GM19099 (cell line): ENCODE measurements around the gene FBXO21.

Source experiments
- POLR2A ChIP-seq: IDR thresholded peaks from 3 replicates; pipeline ENCODE4 v1.6.1; 2011; ENCODE audit warnings: low read depth; ENCODE audit not compliant: insufficient read length; ENCODE audit errors: extremely low read depth

Gene FBXO21

DNA sequence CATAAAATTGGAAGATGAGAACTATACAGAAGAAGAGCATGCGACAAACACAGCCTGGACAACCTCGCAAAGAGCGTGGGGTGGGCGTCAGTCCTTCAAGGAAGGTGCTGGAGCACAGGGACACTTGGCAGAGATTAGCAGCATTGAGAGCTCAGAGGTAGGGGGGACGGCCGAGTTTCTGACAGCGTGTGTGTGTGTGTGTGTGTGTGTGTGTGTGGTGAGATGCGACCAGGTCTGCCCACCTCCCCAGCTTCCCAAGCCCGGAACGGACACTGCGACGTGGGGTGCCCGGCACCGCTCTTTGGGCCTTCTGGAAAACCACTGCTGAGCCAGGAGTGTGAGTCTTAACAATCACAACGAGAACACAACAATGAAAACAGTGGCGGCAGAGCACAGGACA lies 17.9 kb upstream of the FBXO21 start:
- TF ChIP-seq POLR2A = no peak

DNA sequence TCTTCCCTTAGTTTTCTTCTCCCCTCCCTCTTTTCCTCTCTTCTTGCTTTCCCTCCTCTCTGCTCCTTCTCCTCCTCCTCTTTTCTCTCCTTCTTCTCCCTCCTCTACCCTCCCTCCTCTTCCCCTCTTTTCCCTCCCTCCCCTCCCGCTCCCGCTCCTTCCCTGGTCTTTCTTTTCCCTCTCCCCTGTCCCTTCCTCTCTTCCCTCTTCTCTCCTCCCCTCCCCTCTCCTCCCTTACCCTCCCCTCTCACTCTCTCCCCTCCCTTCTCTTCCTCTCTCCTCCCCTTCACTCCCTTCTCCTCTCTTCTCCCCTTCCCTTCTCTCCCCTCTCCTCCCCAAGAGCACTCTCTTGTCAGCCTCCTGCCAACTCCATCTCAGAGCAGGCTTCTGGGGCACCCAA lies 17.4 kb upstream of the FBXO21 start:
- no peak for TF ChIP-seq POLR2A

DNA sequence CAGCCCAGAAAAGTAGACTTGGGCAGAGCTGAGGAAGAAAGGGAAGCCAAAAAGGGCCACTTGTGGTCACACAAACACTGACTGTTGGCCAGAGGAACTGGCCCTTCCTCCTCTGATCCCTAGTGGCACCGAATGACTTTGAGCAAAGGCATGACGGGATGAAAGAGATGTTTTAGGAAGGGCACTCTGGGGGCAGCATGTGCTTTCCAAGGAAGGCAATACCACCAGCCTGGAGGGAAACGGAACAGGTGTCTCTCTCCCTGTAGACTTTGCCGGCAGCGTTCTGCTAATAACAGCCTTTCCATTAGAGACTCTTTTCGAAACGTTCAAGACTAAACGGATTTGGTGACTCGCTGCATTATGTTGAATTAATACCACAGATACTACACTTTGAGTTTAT lies 12.3 kb upstream of the FBXO21 start:
- no peak for TF ChIP-seq POLR2A

DNA sequence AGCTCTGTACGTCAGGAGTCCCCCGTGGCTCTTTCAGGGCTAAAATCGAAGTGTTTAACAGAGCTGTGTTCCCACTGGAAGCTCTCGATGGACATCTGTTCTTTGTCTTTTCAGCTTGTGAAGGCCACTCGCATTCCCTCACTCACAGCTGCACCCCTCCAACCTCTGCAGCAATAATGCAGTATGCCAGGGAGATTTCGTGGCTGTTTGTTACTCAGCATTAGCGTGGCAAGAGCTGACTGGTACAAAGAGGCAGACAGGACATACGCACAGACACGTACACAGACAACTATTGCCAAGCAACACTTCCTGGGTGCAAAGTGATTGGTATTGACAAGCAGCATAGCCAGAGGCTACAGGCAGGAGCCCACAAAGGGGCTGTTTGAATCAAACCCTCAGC lies 11.8 kb upstream of the FBXO21 start:
- no peak for TF ChIP-seq POLR2A

DNA sequence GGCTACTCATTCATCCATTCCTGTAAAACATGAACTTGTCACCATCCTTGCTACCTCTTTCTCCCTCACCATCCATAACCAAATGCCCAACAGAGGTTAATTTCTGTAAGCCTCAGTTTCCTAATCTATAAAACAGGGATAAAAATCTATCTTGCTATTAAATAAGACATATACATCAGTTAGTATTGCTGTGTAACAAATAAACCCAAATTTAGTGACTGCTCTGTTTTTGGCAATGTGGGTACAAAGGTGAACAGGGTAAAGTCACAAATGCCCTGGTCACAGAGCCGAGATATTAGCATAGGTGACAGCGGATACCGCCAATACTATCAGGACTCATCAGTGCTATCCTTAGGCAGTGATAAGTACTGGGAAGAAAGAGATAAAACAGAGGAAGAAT lies 3.6 kb upstream of the FBXO21 start:
- TF ChIP-seq POLR2A = no peak

DNA sequence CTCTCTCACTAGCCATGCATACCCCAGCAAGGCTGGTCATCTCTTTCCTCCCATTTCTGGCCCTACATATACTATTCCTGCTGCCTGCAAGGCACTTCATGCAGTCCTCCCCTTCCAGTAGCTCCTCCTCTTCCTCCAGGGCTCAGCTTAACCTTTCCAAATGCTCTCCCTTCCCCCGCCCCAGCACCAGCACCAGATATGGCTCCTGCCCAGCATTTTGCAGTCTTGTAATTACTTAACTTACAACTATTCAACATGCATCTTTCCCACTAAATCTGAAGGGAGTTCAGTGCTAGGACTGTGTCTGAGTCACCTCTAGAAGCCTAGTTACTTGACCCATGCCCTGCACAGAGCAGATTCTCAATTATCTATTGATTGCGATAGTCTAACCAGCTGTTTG lies 1.8 kb upstream of the FBXO21 start:
- no peak for TF ChIP-seq POLR2A

DNA sequence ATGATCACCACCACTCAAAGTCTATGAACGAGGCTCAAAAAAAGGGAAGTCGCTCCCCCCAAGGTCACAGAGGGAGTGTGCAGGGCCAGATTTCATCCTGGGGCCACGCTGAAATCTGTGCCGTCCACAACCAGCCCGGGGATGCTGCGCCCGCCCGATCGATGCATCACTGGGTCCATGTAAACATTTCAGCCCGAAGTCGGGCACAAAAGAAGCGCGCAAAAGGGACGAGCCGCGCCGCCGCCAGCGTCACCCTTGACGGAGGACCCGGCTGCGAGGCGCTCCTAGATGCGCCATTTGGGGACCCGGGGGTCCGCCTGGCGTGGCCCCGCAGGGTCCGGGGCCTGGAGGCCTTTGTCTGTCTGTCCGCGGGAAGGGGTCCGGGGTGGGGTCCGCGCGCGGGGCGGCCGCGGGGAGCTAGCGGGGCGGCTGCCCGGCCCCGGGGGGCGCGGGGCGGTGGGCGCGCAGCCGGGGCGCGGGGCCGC lies 503 bp downstream of the FBXO21 start:
- TF ChIP-seq POLR2A = no peak

DNA sequence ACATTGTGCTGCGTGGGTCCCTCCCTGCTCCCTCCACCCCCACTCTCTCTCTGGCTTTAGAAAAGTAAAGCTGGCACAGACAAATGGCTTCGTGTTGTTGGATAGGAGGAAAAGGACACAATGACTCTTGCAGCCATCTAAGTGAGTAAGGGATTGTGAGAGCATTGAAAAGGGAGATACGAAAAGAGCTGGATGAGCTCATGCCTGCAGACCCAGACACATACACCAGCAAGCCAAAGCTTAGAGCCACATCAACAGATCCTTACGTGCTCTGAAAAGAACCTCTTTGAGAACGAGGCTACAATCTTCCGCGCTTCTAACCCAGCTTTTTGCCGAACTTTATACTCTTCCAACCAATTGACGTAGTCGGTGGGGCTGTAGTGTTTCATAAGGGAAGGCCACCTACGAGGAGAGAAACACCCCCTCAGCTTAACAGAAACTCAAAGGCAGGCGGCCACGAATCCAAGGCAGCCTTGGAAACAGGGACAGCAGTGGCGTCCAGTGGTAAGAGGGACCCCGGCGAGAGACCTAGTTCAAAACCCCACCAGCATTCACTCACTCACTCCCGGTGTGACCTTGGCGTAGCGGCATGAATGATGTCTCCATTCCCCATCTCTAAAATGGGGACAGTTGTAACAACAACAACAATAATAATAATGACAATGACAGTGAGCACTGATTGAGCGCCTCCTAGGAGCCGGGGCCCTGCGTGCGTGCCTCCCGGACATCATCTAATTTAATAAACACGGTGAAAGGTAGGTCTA lies 1.1 kb downstream of the FBXO21 start:
- no peak for TF ChIP-seq POLR2A

DNA sequence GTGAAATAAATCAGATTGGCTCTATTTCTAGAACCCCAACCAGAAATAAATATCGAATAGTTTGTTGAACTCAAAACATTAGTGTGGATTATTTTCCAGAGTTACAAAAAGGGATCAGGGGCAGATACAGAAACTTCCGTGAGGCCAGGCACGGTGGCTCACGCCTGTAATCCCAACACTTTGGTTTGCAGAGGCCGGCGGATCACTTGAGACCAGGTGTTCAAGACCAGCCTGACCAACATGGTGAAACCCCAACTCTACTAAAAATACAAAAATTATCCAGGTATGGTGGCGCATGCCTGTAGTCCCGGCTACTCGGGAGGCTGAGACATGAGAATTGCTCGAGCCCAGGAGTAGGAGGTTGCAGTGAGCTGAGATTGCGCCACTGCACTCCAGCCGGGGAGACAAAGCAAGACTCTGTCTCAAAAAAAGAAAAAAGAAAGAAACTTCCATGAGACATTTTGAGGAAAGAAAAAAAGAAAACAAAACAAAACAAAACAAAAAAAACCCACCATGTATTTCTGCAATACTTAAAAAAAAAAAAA lies 2.1 kb downstream of the FBXO21 start:
- TF ChIP-seq POLR2A = no peak

DNA sequence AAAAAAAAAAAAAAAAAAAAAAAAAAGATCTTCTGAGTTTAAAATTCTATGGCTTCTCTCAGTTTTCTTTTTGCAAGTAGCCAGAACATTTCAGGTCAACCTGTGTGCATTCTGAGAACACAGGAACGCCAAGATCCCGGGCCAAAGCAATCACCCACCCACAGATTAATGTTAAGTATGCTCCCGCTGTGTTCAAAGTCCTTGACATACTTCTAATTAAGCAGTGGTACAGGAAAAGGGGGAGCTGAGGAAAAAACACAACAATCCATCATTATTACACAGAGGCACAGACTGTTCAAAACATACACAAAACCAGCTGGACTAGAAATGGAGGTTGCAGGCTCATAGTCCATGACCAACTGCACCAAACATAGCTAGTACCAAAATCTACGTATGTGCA lies 2.8 kb downstream of the FBXO21 start:
- TF ChIP-seq POLR2A = no peak

DNA sequence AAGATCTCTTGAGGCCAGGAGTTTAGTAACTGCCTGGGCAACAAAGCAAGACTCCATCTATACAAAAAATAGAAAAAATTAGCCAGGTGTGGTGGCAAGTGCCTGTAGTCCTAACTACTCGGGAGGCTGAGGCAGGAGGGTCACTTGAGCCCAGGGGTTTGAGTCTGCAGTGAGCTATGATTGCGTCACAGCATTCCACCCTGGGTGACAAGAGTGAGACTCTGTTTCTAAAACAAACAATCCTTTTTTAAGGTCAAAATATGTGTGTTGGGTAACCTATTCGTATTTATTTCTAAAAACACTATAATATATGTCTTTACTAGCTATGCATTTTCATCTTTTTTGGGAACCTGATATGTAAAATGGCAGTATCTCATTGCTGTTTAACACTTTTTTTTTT lies 7.4 kb downstream of the FBXO21 start:
- no peak for TF ChIP-seq POLR2A

DNA sequence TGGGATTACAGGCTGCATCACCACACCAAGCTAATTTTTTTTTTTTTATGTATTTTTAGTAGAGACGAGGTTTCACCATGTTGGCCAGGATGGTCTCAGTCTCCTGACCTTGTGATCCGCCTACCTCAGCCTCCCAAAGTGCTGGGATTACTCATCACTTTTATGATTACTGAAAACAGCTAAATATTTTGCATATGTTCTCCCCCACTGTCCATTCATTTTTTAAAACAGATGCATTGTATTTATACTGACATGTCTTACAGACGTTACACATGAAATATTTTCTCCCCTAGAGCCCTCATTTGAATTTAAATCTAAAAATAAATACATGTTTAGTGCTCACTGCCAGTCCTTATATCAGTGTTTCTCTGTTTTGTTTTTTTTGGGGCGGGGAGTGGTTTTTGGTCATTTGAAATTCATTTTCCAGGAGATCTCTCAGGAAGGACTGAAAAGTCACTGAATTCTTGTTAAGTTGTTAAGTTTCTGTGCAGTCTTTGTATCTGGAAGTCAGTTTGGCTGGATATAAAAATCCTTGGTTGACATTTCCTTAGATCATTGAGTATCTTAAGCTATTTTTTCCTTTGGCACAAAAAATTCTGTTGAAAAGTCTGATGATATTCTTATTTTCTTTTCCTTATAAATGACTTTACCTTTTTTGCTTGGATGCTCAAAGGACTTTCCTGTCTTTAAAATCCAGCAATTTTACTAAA lies 9.4 kb downstream of the FBXO21 start:
- TF ChIP-seq POLR2A = no peak

DNA sequence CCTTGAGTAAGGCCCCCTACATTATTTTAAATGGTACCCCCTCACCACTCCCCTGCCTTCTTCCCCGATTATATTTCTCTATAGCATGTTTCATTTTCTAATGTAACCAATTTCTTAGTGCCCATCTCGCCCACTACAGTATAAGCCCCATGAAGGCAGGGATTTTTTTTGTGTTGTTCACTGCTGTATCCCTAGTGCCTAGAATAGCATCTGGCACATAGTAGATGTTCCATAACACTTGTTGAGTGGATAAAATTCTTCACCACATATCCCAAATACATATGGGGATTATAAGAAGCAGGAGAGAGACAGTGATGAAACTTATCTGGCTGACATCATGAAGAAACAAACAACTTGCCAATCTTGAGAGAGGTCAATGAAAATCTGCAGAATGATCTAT lies 11.5 kb downstream of the FBXO21 start:
- no peak for TF ChIP-seq POLR2A

DNA sequence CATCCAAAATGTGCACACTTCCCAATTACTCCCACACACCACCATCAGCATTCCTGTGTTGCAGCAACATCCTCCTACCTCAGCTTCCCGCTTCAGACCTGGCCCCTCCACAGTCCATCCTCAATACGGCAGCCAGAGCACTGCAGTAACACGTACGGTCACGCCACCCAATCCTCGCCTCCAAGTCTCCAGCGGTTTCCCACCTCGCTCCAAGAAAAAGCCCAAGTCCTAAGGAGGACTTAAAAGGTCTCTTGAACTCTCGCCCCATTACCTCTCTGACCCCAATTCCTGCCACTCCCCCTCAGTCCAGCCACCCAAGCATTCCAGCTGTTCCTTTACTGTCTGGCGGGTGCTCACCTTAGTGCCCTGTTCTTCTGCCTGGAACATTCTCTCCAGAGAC lies 12.0 kb downstream of the FBXO21 start:
- no peak for TF ChIP-seq POLR2A

DNA sequence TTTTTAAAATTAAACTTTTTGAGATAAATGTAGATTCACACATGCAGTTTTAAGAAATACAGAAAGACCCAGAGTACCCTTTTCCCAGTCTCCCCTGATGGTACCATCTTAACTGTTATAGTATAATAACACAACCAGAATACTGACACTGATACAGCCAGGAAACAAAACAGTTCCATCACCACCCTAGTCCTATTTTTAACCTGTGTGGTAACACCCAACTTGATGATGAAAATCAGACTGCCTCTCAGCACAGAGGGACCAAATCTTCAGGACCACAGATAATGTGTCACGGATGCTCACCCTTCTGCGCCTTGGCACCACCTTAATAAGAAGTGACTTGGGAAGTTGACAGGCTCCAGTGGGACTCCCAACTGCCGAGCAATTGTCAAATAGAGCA lies 18.1 kb downstream of the FBXO21 start:
- no peak for TF ChIP-seq POLR2A

DNA sequence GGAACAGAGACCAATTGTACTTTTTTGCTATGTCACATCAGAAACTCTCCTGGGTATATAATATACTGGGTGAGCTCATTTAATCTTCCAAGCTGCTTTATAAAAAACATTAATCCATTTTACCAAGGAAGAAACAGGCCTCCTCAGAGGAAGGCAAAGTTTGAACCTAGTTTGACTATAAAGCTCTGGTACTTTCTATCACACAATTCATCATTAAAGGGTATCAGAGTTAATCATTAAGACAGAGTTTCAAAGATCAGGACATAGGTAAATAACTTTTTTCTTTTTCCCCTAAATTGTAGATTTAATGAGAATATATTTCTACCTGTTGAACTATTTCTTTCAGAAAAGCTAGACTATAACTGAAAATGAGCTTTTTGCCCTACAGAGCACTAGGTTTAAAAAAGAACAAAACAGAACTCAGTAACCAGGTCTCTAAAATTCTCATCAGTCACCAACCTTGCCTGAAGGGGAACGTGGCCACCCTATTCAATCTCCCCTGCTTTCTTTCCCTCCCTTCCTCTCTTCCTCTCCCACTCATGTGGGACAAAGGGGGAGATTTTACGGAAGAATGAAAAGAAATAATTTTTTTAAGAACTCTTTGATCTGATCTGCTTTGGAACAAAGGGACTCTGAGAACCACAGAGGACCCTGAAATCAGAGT lies 18.6 kb downstream of the FBXO21 start:
- no peak for TF ChIP-seq POLR2A

DNA sequence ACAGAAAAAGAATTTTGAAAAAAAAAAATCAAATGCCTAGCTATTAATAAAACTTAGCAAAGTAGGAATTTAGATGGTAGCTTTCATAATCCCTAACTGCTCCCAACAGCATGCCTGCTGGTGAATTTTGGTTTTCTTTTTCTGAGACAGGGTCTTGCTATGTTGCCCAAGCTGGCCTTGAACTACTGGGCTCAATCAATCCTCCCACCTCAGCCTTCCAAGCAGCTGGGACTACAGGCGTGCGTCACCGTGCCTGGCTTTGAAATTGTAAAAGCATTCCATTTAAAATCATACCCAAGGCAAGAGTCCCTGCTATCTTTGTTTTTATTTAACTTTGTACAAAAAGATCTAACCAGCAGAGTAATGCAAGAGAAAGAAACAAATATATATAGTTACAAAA lies 20.7 kb downstream of the FBXO21 start:
- no peak for TF ChIP-seq POLR2A

DNA sequence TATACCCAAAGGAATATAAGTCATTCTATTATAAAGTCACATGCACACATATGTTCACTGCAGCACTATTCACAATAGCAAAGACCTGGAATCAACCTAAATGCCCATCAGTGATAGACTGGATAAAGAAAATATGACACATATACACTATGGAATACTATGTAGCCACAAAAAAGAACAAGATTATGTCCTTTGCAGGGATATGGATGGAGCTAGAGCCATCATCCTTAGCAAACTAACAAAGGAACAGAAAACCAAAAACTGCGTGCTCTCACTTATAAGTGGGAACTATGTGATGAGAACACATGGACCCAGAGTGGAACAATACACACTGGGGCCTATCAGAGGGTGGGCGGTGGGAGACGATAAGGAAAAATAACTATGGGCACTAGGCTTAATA lies 21.3 kb downstream of the FBXO21 start:
- TF ChIP-seq POLR2A = no peak
